HFFc6 (cell line): Measurements from ENCODE around the gene EPHA4. TPM values are rescaled to one million over a fixed set of nuclear protein-coding genes. Genes with fewer than 3 reads are reported as not detected.

Source experiments
- DNase-seq: peaks from one replicate; pipeline ENCODE4 v3.0.0-alpha.2; 2018
- H3K27ac Mint-ChIP-seq: 2 replicates; pipeline ENCODE4 v1.8.0; 2020; ENCODE audit warnings: mild to moderate bottlenecking, mixed read lengths
- H3K27me3 Mint-ChIP-seq: 2 replicates; pipeline ENCODE4 v1.8.0; 2021; ENCODE audit warnings: mild to moderate bottlenecking, moderate library complexity, mixed read lengths; ENCODE audit not compliant: insufficient read depth
- H3K36me3 Mint-ChIP-seq: 2 replicates; pipeline ENCODE4 v1.8.0; 2021; ENCODE audit warnings: low read depth, mixed read lengths
- H3K4me1 Mint-ChIP-seq: 2 replicates; pipeline ENCODE4 v1.8.0; 2020; ENCODE audit warnings: low read depth, mixed read lengths
- H3K4me3 Mint-ChIP-seq: 2 replicates; pipeline ENCODE4 v1.8.0; 2020; ENCODE audit warnings: mild to moderate bottlenecking, moderate library complexity, mixed read lengths
- H3K9me3 Mint-ChIP-seq: 2 replicates; pipeline ENCODE4 v1.8.0; 2020; ENCODE audit warnings: mild to moderate bottlenecking, mixed read lengths
- CTCF ChIP-seq: fragments of 200-600 bp; sonication (generic); IDR thresholded peaks from 2 replicates; pipeline ENCODE4 v1.5.0; 2021; ENCODE audit warnings: antibody characterized with exemption, mild to moderate bottlenecking
- total RNA-seq, 6 experiments: library from RNA; stranded (reverse); fragmentation: NEBNext Ultra II Directional; extraction: Animal tissue kit (Norgen Biotek cat#: 25700); gene quantifications; 2 replicates in 1 of 6; 3 replicates in 5 of 6; pipeline ENCODE4 v1.2.3, GENCODE V29; 2021

EPHA4 gene
- total RNA-seq, 6 experiments from 2014 or later = 41.4 to 65.3 (median 51.9) TPM

GRCh38 chr2:221485503-221485870 is 86.6 kb downstream of the EPHA4 start:
- Mint-ChIP-seq H3K36me3 (peaks cover 9% of the 10 kb centered on the region; the same call in 1 of the 2 replicates), H3K27me3 (peaks cover 3% of the 10 kb centered on the region; the same call in 1 of the 2 replicates), H3K27ac (no peak overlapping the region), H3K4me1 (no peaks in the 10 kb centered on the region), H3K9me3 (no peaks in the 10 kb centered on the region), H3K4me3 (no peak overlapping the region)
- TF ChIP-seq CTCF = no peak
- no peak for DNase-seq

- DNase-seq = no peak
- no peaks in the 10 kb centered on the region for H3K9me3 Mint-ChIP-seq
- TF ChIP-seq CTCF = no peak
- no peaks in the 10 kb centered on the region for H3K4me1 Mint-ChIP-seq
- H3K36me3 Mint-ChIP-seq = peaks cover 9% of the 10 kb centered on the region; the same call in 1 of the 2 replicates
- no peak overlapping the region for H3K4me3 Mint-ChIP-seq
- peaks cover 3% of the 10 kb centered on the region; the same call in 1 of the 2 replicates for H3K27me3 Mint-ChIP-seq
- no peak overlapping the region for H3K27ac Mint-ChIP-seq
These were observed 87.2 kb downstream of the EPHA4 start for GRCh38 chr2:221484761-221485502.

GRCh38 chr2:221482666-221483455 is 89.2 kb downstream of the EPHA4 start:
- peaks cover 3% of the 10 kb centered on the region for H3K27me3 Mint-ChIP-seq
- DNase-seq = no peak

GRCh38 chr2:221480821-221481220 is 91.3 kb downstream of the EPHA4 start:
- H3K4me1 Mint-ChIP-seq = peaks cover 18% of the 10 kb centered on the region
- no peak overlapping the region for H3K27ac Mint-ChIP-seq
- DNase-seq = no peak
- H3K4me3 Mint-ChIP-seq = no peak overlapping the region
- H3K27me3 Mint-ChIP-seq = peaks cover 3% of the 10 kb centered on the region
- H3K36me3 Mint-ChIP-seq = peaks cover 4% of the 10 kb centered on the region; the same call in 1 of the 2 replicates
- no peak for TF ChIP-seq CTCF
- no peaks in the 10 kb centered on the region for H3K9me3 Mint-ChIP-seq

More at GRCh38 chr2:221482666-221483455, 89.2 kb downstream of the EPHA4 start:
- Mint-ChIP-seq H3K4me1 (peaks cover 12% of the 10 kb centered on the region), H3K36me3 (peaks cover 4% of the 10 kb centered on the region; the same call in 1 of the 2 replicates), H3K4me3 (no peak overlapping the region), H3K27ac (no peak overlapping the region), H3K9me3 (no peaks in the 10 kb centered on the region)
- no peak for TF ChIP-seq CTCF

DNA sequence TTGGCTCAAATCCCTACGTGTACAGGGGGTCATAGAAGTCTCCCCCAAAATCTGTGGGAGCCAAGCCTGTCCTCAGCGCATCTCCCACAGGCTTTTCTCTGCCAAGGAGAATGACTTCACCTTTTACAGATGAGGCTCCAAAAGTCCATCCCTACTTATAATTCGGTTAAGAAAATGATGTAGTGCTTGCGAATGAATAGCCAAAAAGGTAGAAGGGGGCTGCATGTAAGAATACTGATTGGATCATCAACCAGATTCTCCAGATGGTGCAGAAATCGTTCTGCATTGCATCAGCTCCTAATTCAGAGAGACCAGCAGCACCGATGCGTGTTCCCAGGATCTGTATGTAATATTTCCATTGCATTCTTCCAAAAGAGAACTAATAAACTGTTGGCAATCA is 91.9 kb downstream of the EPHA4 start:
- Mint-ChIP-seq H3K36me3 (peaks cover 4% of the 10 kb centered on the region; the same call in 1 of the 2 replicates), H3K4me1 (peaks cover 18% of the 10 kb centered on the region), H3K4me3 (no peak overlapping the region), H3K27ac (no peak overlapping the region), H3K27me3 (peaks cover 3% of the 10 kb centered on the region), H3K9me3 (no peaks in the 10 kb centered on the region)
- no peak for DNase-seq
- TF ChIP-seq CTCF = no peak
